ENCODE data around the gene SPACA7.

Gene SPACA7

GRCh38 chr13:112449545-112449930, 73.4 kb downstream of the SPACA7 start:
- no peak for DNase-seq

DNA sequence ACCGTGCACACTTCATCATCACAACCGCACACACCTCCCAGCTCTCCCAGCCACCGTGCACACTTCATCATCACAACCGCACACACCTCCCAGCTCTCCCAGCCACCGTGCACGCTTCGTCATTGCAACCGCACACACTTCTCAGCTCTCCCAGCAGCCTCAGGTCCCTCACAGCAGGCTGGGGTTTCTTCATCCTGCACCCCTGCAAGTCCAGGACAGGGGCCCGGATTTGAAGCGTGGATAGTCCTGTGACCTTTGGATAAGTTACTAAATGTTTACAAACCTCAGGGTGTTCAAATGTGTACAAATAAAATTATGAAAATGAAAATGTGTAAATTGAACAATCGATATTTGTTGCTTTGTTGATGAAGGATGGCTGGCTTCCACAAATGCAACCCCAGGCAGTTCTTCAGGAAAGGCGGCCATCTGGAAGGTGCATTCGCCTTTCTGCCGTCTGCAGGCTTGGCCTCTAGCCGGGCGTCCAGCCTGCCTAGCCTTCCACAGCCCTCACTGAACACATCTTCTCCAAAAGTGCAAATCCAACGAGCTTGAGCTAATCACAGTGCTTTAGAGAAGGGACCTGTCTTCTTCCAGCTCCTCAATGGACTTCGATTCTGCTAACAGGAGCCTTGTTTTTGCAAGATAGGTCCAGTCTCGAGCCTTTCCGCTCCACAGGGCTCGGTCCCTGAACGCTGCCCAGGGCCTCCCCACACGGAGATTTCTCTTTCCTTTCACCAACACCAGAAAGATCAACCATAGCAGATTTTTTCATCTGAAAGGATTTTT, 74.2 kb downstream of the SPACA7 start:
- DNase-seq = no peak

GRCh38 chr13:112450904-112451240, 74.7 kb downstream of the SPACA7 start:
- DNase-seq = no peak

DNA sequence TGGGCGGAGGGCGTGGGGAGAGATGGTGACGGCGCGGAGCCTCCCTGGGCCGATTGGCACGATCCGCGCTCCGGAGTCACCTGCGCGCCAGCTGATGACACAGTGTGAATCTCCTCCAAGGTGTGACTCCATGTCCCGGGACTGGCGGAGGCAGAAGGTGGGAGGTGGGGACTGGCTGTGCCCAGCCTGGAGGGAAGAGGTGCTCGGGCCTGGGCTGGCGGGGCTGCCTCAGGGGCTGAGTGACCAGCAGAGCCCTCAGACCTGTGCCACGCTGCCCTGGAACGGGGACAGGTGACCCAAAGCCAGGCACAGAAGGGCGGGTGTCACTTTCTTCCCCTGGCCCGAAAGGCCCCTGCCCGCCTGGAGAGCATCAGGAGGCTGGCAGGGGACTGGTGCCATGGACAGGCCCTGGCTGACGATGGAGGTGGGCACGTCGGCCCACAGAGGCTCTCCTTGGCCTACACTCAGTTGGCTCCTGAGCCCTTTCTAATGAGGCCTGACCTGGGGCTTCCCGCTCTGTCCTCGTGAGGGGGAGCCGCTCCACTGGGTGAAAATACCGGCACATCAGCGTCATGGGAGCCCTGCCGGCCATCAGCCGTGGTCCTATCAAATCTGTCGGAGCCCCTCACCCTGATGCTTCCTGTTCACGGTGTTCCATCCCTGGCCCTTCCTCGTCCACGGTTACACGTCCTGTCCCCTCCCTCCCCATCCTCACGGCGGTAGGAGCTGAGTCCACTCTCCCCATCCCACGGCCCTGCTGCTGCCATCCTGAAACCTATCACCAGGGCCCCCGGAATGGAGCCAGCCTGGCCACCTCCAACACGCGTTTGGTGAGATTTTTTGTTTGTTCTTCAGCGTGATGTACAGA, 75.6 kb downstream of the SPACA7 start:
- DNase-seq = no peak

- no peak for DNase-seq
Observed at GRCh38 chr13:112452380-112453206, 76.4 kb downstream of the SPACA7 start.

DNA sequence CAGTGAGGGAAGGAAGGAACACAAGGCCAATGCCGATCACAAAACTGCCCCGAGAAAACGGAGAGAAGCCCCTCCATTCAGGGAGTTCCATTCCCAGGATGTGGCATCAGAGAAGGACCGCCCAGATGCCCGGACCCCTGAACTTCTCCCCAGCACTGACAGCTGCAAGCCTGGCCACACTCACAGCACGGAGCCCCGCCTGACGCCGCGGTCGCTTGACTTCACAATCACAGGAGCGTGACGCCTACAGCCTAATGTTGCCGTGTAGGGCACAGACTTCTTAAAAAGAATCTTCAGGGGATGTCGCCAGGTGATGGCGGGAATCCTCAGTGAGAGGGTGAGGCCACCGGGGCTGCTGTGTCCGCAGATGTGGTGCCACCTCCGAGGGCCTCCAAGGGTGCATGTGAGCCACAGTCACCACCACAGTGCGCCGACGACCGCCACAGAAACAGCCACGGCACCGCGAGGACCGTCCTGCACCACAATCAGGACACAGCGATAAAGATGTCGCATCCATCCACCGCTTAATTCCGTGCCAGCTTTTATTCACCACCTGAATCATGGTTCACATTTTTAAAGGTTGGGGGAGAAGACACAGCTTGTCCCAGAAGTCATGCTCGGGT, 77.2 kb downstream of the SPACA7 start:
- no peak for DNase-seq

DNA sequence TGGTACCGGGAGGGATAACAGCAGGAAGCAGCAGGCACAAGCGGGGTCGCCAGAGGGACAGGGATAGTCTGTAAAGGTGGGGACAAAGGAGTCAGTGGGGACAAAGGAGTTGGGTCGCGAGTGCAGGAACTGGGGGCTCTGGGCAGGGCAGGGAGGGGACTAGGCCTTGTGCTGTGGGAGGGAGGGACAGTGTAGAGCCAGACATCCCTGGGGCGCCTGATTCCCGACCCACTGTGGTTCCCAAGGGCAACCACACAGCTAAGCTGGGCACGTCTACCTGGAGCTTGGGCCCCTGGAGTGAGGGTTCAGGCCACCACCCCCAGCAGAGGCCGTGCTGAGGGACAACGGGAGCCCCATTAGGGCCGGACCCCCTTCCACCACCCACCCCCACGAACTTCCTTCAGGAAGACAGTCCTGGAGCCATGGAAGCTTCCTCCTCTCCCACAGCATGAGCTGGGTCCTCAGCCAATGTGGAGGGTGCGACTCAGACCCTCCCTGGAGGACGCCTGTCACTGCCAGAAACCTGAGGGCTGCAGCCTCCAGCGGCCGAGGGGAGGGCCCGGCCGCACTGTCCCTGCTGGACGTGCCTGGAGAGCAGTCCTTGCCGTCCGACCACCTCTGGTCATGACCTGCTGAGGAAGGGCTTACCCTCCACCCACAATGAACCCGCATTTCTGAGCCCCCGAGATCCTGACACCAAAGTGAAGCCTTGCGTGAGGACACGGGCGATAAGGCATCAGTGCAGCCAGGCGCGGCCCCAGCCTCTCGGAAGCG, 77.9 kb downstream of the SPACA7 start:
- DNase-seq = no peak

DNA sequence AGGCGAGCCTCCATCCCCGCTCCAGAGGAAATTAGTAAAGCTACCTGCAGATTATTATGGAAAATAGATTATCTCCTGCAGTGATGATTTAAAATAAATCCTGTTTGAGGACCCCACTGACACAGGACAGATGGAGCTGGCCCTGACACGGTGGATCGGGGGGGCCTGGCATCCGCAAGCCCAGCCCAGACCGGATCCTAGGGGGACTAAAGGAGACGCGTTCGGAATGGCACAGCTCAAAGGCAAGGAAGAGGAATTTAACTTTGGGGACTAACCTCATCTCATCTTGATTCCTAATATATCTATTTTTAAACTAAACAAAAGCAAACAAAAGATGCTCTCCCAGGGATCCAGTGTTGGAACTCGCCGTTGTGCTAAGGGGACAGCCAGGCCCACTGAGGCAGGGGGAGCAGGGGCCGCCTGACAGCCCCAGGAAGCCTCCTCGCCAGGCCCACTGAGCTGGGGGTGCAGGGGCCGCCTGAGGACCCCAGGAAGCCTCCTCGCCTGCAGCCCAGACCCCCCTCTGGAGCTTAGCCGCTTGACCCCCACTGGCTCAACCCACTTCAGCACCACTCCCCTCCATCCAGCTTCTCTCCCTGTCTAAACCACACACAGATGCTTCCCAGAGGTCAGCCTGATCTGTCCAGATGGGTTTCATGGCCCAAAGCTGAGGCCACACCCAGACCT, 78.6 kb downstream of the SPACA7 start:
- DNase-seq = no peak

GRCh38 chr13:112455476-112456059, 79.4 kb downstream of the SPACA7 start:
- DNase-seq = no peak

DNA sequence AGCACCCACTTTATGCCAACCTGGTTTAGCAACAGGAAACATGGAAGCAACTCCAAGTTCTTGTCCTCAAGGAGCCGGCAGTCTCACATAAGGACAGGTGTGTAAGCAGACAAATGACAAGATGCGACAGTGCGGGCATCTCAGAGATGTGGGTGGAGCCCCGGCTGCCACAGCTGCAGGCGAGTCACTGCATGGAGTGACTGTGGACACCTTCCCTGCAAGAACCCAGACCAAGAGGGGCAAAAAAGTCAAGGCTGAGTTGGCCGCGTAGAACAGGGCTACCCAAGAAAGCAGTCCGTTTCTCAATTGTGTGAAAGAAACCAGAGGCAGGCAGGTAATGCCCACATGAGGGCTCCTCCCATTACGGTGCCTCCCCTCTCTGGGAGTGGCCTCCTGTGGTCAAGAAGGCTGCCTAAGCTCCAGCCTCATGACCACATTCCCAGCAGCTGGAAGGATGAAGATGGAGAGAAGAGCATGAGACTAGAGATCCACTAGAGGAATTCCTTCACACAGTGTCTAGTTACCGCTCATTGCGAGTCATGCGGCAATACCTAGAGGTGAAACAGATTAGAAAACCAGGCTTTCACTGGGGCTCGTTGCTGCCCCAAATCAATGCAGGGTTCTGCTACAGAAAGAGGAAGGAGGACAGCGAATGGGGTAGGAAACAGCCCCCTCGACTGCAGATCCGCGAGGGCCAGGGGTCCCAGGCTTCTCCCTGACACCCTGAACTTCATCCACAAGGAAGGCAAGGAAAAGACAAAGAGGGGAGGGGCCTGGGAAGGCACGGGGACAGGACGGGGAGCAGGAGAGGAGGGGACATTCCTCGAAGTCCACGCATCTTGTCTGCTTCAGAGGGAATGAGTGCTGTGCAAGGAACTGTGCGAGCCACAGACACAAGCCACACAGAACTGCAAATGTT, 80.2 kb downstream of the SPACA7 start:
- DNase-seq = no peak

- DNase-seq = no peak
Observed at GRCh38 chr13:112457081-112457480, 80.9 kb downstream of the SPACA7 start.

DNA sequence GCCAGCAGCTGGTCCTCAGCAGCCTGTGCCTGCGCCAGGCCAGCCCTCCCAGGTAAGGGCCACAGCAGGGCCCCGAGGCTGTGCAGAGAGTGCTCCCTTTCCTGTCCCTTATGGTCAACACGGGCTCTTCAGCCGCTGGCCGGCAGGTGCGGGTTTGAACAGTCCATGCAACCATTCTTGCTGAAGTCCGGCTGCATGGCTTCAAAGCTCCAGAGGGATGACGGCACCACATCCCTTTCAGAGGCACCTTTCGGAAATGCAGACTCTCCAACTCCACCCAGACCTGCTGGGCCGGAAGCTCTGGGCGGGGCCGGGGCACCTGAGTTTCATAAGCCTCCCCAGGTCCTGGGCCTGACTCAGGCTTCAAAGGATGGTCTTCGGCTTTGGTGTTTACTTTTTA, 81.3 kb downstream of the SPACA7 start:
- no peak for DNase-seq

GRCh38 chr13:112462408-112462807, 86.3 kb downstream of the SPACA7 start:
- DNase-seq = no peak

GRCh38 chr13:112464720-112465119, 88.6 kb downstream of the SPACA7 start:
- no peak for DNase-seq

DNA sequence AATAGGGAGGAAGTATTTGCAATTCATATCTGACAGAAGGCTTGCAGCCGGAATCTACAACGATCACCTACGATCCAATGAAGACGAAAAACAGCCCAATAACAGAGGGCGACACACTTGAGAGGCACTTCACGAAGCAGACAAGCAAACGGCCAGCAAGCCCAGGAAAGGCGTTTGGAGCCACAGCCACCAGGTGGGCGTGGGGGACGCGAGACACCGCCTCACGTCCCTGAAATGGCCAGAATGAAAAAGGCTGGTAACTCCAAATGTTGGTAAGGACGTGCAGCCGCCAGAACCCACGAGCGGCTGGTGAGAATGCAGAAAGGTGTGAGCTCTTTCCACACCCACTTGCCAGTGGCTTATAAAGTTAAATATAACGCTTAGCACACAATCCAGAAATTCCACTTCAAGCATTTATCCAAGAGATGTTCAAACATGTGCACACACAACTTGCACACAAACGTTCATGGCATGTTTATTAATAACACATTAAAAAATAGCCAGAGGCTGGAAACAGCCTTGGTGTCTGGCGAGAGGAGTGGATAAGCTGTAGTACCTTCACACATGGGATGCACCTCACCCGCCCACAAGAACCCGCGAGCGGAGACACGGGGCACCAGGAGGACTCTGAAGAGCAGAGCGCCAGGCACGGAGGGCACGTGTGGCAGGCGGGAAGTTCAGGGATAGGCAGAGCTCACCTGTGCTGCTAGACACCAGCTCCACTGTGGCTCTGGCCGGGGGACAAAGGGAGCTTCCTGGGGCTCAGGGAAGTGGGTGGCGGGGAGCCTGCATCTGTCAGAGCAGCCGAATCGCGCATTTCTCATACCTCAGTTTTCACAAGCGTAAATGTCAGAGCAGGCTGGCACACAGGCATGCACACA, 89.3 kb downstream of the SPACA7 start:
- DNase-seq = no peak

DNA sequence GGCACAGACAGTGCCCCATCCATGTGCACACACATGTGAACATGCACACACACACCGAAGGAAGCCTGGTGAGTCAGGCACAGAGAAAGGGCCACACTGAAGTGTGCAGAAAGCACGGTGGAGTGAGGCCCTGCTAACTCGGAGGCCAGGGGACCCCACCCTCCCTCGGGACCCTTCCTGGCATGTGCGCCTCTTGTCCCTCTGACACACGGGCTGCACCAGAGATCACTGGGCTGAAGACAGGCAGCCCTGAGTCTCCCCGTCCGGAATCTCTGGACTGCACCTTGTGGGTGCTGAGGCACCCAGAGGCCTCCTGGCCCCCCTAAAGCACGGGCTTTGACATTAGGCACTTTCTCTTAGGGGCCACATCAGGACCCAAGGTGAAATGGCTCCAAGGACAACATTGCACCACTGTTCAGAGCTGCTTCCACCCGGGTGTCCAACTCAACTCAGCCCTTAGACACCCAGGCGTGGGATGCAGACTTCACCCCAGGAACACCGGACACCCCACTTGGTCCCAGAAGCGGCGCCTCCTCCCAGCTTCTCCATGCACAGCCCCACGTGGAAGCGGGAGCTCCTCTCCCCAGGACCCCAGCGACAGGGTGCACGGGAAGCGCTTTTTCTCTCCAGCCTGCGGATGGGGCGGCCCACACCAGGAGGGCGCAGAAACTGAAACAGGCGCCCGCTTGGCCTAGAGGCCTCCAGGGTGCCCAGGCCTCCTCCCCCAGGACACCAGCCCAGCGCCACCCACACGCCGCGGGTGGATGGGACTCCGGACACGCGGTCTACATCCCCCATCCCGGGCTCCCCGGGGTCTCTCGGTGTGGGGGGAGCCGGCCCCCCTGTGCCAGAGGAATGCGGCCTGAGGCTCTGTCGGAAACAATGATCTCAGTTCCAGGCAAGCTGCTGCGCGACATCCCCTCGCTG, 90.2 kb downstream of the SPACA7 start:
- DNase-seq = no peak

GRCh38 chr13:112467236-112467635, 91.1 kb downstream of the SPACA7 start:
- DNase-seq = no peak

GRCh38 chr13:112468069-112468468, 91.9 kb downstream of the SPACA7 start:
- no peak for DNase-seq

Measured in activated effector memory CD4-positive, alpha-beta T cell treated with Interleukin-2 at 50 U/mL for 16 hours (primary cell).